ENCODE results near the gene AP2B1.

The AP2B1 gene

DNA sequence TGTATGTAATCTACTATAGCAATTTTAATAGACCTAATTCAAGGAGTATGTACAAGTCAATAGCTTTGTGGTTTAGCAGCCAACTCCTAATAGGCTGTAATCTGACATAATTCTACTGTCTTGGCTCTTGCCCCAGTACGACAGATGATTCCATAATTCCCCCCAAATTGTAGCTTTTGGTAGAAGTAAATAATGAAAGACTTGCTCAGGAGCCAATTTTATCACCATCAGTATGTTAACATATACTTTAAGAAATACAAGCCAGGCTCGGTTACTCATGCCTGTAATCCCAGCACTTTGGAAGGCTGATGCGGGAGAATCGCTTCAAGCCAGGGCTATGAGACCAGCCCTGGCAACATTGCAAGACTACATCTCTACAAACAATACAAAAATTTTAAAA is 53.9 kb downstream of the AP2B1 start:
- no peak for DNase-seq

DNA sequence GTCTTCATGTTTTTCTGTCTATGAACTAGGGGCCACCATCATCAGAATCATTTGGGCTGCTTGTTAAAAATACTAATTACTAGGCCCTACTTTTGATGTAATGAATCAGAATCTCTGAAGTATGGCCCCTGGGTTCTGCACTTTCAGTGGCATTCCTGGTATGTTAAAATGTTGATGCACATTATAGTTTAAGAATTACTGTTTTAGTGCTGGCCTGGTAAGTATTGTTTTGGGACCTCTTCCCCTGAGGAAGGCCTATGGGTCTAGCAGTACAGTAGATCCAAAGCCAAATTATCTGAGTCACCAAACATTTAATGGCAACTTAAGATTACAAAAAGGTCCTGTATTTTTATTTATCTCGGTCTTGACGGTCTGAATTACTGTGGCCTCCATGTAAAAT is 58.8 kb downstream of the AP2B1 start:
- no peak for DNase-seq

DNA sequence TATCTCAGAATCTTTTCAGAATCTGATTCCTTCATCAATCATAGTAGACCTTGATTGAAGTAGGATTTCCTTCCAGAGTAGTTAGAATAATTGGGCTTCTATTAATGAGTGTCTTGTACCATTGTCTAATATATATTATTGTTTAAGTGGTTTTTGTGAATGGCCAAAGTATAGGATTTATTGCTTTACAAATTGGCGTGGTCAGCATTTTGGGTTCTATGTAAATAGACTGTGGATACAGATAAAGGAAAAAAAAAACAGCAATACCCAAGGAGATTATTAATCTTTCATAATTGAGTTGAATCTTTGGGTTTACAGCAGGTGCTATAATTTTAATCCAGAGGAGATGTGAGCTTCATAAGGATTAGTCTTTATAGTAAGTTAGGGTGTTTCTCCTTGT is 64.3 kb downstream of the AP2B1 start:
- no peak for DNase-seq

DNA sequence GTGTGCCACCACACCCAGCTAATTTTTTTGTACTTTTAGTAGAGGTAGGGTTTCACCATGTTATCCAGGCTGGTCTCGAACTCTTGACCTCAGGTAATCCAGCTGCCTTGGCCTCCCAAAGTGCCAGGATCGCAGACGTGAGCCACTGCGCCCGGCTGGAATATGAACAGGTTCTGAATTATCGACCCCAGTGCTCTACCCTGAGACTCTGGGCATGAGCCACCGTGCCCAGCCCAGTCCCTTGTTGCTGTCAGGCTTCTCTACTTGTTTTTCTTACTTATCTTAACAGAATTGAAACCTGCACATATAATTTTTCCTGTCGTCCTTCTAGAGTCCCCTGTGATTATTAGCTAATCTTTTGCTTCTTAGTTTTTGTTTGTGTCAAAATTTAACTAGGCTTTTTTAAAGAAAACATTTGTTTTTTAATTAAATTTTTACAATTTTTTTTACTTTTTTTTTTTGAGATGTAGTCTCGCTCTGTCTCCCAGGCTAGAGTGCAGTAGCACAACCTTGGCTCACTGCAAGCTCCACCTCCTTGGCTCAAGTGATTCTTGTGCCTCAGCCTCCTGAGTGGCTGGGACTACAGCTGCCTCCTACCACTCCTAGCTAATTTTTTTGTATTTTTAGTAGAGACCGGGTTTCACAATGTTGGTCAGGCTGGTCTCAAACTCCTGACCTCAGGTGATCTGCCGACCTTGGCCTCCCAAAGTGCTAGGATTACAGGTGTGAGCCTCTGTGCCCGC is 66.7 kb downstream of the AP2B1 start:
- DNase-seq = no peak

DNA sequence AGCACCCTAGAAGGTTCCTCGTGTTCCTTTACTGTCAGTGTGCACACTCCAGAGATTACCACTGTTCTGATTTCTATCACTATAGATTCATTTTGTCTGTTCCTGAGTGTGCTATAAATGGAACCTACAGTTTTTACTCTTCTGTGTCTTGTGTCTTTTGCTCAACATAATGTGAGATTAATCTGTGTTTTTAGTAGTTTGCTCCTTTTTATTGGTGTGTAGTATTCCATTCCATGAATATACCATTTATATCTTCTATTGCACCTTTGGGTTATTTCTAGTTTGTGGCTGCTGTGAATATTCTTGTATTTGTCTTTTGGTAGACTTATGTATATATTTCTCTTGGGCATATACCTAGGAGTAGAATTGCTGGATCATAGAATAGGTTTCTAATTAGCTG is 68.2 kb downstream of the AP2B1 start:
- no peak for DNase-seq

DNA sequence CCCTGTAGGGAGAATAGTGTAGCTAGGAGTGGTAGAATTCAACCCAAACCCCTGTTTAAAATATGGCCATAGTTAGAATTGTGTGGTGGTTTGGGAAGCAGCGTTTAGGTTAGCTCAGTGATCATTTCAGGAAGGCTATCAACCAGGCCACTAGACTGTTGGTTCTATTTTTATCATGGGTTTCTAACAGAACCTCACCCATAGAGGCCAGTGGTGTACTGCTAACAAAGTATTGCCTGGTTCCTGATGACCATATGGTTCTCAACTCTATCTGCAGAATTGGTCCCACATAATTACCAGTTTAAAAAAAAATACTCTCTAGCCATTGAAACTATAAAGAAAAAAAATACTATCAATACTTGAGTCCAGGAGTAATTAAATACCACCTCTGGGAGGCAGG is 73.8 kb downstream of the AP2B1 start:
- DNase-seq = no peak

DNA sequence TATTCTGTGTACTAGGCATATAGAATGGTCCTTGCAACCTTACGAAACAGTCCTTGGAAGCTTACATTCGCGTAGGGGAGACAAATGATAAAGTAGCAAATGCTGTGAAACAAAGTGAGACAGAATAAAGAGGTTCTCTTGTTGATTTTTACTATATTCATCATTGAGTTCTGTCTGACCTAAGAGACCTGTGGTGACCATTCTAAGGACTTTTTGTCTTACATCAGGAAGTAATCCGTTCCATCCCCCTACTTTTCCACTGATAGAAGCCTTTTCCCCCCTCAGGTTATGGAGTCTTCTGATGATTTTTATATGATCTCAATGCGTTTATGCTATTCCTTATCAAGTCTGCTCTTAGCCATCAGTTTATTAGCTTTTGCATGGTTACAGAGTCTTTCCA is 77.6 kb downstream of the AP2B1 start:
- no peak for DNase-seq

DNA sequence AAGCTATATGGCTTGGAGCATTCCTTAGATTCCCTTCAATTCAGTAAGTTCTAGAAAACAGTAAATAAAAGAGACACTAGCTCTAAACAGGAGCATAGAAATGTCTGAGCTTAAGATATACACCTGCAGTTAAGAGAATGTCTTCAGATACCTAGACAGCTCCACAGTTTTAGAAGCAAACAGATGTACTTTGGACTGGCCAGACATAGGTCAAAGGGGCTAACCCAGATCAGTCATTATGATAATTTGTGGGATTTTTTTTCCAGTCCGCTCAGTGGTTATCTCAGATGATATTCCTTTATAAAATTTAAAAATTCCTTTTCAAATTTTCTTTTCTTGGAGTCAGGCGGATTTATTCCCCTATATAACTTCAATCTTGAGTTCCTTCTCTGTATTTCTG is 78.5 kb downstream of the AP2B1 start:
- no peak for DNase-seq

DNA sequence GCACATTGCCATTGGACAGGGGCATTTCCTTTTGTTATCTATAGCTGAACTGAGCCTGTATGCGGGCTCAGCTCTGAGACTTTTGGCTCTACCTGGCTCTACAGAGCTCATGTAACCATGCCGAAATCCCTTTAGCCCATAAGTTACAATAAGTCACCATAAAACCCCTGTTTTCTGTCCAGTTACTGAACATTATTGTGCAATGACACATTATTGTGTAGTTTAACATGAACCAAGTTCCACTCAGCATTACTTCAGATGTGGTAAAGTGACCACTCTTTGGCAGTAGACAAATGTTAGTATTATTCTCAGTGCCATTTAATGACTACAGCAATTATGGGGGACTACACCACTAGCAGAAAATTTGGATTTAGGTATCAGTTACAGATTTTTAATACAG is 78.9 kb downstream of the AP2B1 start:
- no peak for DNase-seq

DNA sequence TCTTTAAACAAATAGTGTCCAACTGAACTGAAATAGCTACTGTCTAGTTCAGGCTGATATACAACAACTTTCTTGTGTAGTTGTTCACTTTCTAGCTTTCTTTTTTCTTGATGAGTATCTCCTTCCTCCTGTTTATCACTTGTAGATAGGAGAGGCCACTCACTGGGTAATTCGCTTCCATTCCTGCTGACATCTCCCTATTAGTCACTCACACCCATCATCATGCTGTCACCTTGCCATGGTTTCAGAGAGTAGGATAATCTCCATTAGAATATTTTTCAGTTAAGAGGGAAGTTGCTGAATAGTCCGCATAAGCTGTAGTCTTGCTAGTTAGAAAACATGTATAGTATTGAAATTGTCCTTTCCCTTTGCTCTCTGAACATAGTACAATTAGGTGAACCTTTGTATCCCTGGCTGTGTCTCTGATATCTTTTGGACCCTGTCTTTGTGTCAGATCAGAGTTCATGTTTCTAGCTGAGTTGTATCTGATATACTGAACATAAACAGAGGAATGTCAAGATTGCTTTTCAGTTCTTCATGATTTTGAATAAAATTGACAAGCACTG is 79.9 kb downstream of the AP2B1 start:
- no peak for DNase-seq

DNA sequence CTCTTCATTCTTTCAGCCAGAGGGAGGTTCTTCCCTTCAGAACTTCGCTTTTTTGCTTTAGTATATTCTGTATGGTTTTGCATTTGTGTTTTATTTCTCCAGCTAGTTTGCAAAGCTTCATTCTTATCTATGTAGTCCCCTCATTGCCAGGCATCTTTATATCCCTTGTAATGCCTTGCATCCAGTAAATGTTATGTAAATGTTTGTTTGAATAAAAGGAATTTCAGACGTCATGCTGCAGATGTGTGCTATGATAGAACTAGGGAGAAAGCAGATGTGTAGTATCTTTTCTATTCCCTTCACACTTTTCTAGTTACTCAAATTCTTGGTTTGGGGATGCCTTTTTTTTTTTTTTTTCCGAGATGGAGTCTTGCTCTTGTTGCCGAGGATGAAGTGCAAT is 81.7 kb downstream of the AP2B1 start:
- DNase-seq = no peak

DNA sequence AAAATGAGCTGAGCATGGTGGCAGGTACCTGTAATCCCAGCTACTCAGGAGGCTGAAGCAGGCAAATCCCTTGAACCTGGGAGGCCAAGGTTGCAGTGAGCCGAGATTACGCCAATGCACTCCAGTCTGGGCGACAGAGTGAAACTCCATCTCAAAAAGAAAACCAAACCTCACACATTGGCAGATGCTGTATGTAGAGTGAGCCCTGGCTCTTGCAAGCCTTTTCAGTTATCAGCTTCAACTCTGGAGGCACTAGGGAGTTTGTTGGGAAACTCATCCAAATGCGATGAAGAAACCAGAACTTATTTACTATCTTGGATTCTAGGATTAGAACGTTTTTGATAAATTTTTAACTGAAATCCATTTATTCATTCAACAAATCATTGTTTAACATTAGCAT is 87.4 kb downstream of the AP2B1 start:
- DNase-seq = no peak

DNA sequence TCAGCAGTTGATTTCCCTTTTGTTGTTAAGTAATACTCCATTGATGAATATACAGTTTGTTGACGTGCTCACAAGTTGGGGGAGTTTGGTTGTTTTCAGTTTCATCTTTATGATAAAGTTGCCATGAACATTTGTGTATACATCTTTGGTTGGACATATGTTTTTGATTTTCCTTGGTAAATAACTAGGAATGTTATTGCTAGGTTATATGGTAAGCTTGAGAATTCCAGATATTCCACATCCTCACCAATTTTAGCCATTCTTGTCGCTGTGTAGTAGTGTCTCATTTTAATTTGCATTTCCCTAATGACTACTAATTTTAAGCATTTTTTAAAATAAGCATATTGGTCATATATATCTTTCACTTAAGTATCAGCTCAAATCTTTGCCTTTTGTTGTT is 89.3 kb downstream of the AP2B1 start:
- DNase-seq = no peak

DNA sequence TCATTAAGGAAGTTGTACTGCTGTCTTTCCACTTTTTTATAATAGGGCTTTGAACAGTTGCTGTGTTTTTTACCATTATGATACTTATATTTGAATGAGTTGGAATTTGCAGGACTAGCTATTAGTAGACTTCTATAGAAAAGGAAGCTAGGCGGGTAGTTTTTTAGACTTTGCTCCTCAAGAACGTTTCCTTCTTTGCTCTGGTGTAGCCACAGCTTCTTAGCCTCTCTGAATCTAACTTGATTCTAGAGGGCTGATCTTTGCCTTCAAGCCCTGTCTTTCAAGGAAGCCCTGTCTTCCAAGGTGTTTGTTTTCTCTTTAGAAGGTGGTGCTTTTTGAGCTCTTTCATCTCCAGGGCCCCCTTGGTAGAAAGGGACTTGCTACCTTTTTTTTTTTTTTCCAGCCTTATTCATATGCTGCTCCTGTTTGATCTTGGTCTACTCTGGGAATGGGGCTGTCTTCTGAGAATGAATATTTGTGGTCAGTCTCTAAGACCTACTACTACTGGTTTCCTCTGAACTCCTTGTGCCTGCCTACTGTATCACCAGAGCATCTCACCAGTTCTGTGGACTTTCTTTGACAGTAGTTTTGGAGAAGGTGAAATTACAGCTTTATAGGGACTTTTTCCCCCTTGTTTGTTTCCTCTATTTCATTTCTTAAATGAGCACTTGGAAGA is 92.0 kb downstream of the AP2B1 start:
- DNase-seq = no peak

DNA sequence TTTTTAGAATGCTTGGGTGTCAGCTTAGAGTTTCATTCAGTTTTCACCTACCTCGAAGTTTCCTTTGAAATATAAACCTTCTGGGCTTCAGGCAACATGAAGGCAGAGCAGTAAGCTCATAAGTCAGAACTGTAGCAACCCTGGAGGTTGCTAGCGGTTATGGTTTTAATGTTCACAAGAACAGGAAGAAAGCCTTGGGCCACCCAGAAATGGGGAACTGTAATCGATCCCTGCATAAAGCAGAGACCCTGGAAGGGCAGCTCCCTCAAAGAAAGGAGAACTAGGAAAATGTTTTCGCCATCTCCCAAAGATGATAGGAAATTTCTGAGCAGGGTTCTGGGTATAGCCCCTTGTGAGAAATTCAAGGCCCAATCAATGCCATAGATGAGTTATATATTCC is 96.5 kb downstream of the AP2B1 start:
- DNase-seq = peak; percentile 55 to 59 (median 55)

DNA sequence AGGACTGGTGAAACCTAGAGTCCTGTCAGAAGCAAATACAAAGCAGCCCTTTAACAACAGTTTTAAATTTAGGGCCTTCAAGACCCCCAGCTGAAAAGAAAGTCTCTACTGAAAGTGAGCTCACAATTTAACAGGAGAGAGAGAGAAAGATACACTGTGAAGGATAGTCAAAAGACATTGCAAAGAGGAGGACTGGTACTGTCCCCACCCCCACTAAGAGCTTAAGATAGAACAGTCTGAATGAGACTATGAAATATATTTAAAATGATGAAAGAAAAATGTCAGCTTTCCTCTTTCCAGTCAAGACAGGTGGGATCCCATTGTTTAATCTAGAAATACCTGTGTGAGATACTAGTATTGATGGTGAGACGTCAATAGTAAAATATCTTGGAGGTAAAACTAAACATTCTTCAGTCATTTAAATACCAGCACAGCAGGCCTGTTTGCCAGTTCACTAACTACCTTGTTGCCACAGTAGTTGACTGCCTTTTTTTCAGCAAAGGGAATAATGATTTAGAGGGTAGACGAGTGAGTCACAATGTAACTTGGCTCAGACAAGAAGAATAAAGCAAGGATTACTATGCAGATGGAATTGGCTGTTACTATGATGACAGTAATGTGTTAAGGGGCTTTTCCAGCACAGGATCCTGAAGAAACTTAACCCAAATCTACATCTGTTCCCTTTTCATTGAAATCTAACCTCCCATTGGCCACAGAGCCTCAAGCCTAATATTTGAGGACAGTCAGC is 97.1 kb downstream of the AP2B1 start:
- no peak for DNase-seq

DNA sequence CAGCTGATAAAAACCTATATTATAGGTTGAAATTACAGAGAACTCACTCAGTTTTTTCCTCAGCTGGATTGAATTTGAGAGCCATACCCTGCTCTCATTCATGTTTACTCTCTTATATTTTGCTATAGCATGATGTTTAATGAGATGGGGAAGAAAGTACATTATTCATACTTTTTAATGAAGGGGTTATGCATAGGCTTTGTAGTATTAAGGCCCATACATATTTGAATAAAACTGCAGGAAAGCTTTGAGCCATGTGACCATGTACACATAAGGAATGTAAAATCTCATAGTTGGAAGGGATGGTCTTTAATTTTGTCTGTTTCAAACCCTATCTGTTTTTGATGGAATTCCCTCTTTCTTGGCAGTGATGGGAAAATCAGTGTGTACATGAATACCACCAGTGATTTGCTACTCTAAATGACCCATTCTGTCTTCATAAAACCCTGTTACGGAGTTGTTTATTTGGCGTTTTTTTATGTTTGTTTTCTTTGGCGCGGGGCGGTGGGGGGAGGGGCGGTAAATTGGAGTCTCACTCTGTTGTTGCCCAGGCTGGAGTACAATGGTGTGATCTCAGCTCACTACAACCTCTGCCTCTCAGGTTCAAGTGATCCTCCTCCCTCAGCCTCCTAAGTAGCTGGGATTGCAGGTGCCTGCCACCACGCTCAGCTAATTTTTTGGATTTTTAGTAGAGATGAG is 105.5 kb downstream of the AP2B1 start:
- no peak for DNase-seq

DNA sequence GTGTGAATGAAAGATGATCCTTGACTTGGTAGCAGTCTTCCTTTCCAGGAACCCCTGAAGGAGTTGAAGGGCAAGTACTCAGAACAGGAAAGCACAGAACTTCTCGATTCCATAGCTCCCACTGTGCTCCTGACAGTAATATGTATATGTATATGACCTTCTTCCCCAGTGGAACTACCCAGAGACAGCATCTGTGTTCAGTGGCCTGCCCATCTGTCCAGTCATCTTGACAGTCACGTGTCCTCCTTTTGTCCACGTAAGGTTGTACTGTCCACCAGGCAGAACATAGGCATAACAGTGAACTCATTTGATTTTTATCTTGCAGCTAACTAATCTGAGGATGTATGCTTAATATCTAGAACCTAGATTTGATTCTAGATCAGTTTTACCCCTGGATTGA is 106.5 kb downstream of the AP2B1 start:
- no peak for DNase-seq

DNA sequence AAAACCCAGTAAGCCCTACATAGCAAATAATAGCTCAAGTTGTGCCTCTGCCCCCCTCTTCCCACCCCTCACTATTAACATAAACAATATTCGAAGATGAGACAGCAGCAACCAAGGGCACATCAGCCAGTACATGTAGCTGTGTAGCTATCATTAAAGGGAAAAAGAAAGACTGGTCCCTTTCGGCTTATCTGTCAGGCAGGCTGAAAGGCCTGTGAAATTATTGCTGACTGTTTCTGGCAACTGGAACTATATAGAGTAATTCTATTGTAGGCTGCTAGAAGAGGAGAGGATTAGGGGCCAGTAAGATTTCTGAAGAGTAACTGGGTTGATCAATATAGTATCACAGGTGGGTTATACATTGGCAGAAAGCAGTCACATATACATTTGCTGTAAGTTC is 107.8 kb downstream of the AP2B1 start:
- no peak for DNase-seq

DNA sequence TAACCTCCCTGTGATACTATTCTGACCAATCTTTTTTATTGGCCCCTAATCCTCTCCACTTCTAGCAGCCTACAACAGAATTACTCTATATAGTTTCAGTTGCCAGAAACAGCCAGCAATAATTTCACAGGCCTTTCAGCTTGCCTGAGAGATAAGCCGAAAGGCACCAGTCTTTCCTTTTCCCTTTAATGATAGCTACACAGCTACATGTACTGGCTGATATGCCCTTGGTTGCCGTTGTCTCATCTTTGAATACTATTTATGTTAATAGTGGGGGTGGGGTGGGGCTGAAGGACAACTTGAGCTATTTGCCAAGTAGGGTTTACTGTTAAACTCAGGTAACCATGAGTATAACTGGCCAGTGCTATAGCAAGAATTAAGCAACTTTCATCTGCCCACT is 108.5 kb downstream of the AP2B1 start:
- DNase-seq = no peak

DNA sequence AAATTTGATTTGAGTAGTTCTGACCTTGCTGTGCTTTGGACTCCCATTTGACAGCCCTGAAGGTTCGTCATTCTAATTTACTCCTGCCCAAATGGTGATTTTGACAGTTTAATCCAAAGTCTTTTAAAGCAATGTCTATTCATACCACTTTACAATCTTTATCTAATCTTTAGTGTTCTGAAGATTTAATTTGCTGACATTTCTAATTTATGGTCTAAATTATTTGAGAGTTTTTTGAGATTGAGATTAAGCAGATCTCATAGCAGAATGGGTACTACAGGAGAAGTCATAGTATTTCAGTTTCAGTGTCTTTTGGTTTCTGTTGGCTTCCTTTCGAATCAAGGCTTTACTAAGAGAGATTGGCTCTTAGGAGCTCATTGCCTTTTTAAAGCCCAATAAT is 111.7 kb downstream of the AP2B1 start:
- no peak for DNase-seq

DNA sequence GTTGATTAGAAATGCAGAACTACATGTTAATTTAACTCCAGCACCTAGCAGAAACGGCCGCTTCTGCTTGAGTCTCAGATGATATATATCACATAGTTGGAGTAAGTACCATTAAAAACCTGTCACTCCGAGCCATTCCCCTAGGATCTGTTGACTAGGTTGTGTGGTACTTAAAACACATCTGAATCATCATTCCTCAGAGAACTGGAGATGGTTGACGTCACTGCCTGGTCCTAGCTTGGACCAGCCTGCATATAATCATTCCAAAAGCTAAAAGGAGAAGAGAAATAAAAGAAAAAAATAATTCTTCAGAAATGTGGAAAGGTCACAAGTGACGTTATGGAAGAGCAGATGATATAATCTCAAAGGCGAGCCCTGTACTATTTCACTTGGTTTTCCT is 113.0 kb downstream of the AP2B1 start:
- DNase-seq = no peak

DNA sequence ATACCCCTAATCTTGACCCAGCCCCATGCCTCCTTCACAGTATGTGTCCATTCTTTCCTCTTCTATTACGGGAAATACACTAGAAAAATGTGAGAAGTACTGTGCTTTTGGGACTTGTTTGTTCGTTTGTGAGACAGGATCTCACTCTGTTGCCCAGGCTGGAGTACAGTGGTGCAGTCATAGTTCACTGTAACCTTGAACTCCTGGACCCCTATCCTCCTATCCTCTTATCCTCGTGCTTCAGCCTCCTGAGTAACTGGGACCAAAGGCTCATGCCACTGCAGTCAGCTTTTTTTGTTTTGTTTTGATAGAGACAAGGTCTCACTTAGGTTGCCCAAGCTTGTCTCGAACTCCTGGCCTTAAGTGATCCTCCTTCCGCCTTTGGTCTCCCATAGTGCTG is 114.4 kb downstream of the AP2B1 start:
- no peak for DNase-seq

All from suppressor macrophage treated with lipopolysaccharide for 1 hour (primary cell).